Skin epidermis (tissue), 12 donors: ENCODE measurements around the gene CYP2W1.

Experiments used
- H3K27ac ChIP-seq, 21 experiments: fragments of 200-600 bp; sonication (generic) in 11 of 21; one replicate each; pipeline ENCODE4 v1.5.0; 2020; ENCODE audit warnings: mild to moderate bottlenecking in 3 of 21, inconsistent platforms in 2 of 21, moderate library complexity in 2 of 21
- H3K4me3 ChIP-seq, 7 experiments: fragments of 200-600 bp; sonication (generic) in 2 of 7; one replicate each; pipeline ENCODE4 v1.5.0; 2020; ENCODE audit warnings: inconsistent platforms in 2 of 7, mild to moderate bottlenecking in 2 of 7, moderate library complexity in 1 of 7

CYP2W1 gene

DNA sequence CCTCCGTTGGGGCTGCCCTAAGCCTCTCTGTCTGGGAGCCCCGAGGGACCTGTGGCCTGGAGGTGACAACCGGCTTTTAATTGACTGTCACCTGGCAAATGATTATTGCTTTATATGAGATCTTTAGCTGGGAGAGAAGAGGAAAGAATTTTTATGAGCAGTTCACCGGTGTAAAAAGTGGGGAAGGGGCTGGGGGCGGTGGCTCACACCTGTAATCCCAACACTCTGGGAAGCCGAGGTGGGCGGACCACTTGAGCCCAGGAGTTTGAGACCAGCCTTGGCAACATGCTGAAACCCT lies 5.0 kb upstream of the CYP2W1 start:
- Histone ChIP-seq H3K4me3 (no peak overlapping the region), H3K27ac (peak overlapping the region in 2 of 21 experiments; percentile 24 to 76)

DNA sequence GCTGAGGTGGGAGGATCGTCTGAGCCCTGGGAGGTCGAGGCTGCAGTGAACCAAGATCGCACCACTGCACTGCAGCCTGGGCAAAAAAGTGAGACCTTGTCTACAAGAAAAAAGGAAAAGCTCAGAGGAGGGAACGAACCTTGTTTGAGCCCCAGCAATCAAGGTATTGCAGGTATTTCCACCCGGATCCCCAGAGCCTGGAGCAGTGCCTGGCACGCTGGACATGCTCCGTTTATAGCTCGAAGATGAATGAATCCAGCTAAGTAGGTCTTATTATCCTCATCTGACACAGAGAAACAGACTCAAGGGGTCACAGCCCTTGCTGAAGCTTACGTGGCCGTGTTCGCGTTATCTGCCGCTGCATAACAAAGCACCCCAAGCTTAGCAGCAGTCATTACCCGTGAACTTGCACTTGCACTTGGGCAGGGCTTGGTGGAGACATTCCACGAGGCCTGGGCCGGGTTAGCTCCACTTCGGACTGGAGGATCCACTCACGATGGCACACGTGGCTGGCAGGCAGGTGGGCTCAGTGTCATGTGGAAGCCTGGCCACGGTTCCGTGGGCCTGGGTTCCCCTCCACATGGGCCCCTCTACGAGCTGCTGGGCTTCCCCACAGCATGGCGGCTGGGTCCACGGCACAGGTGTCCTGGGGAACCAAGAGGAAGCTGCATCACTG lies 4.4 kb upstream of the CYP2W1 start:
- Histone ChIP-seq H3K27ac (peak overlapping the region in 1 of 21 experiments; percentile 76), H3K4me3 (no peak overlapping the region)

DNA sequence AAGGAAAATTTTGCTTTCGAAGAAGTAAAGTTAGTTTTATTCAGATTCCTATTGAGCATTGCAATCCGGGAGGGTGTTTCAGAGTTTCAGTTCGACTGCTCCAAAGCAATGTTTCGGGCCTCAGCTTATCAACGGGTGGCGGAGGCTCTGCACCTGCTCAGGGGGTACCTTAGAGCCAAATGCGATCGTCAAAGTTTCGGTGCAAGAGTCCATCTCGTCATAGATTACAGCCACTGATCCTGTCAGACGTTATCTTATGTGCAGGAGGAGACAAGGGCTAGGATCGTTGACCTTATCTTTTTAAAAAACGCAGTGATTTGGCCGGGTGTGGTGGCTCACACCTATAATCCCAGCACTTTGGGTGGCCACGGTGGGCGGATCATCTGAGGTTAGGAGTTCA lies 3.8 kb upstream of the CYP2W1 start:
- Histone ChIP-seq H3K4me3 (no peak overlapping the region), H3K27ac (no peak overlapping the region)

DNA sequence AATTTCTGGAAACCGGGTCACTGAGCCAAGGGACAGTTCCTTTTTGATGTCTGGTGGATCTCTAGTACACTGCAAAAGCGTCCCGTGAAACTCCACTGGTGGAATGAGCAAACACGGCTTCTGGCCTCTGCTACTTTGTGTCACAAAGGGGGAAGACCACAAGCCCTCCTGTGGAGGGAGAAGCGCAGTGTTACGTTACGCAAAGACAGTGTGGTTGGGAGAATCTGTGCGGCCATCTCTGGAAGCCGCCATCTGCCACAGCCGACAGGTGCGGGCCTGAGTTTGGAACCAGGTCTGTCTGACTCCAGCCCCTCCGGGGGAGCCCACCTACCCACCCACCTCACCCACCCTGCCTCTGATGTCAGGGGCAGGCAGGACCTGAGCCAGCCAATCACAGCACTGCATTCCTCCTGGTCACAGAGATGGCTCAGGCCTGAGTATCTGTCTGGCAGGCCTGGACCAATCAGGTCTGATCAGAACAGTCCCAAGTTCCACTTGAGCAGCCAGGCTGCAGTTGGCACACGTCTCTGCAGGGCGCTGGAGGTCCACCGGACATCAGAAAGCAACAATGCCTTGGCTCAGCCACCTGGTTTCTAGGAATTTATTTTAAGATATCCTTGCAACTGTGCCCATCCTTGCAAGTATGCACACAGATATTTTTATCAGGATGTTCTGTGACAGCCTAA lies 3.0 kb upstream of the CYP2W1 start:
- H3K27ac ChIP-seq = no peak overlapping the region
- H3K4me3 ChIP-seq = no peak overlapping the region

DNA sequence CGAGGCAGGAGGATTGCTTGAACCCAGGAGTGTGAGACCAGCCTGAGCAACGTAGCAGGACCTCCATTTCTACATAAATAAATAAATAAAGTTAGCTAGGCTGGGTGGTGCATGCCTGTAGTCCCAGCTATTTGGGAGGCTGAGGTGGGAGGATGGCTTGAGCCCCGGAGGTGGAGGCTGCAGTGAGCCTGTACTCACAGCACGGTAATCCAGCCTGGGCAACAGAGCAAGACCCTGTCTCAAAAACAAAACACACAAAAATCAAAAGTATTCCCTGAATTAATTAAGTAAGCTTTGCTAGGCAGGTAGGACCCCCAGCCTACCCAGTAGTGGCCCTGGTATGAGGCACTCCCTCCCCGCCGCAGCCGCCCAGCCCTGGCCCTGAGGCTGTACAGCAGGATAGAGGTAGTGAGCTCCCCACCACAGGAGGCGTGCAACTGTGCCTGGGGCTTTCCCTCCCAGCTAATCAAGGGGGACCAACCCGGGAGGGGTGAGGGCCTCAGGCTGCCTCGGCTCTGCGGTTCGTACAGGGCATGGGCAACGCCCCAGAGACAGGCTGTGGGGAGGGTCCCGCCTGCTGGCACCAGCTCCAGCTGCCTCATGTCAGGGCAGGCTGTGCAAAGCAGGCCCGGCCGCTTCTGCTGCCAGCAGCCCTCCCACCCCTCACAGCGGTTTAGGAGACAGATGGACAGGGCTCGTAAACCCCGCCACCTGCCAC lies 1.0 kb upstream of the CYP2W1 start:
- peak overlapping the region in 3 of 21 experiments; percentile 28 to 82 (median 62) for H3K27ac ChIP-seq
- H3K4me3 ChIP-seq = no peak overlapping the region

DNA sequence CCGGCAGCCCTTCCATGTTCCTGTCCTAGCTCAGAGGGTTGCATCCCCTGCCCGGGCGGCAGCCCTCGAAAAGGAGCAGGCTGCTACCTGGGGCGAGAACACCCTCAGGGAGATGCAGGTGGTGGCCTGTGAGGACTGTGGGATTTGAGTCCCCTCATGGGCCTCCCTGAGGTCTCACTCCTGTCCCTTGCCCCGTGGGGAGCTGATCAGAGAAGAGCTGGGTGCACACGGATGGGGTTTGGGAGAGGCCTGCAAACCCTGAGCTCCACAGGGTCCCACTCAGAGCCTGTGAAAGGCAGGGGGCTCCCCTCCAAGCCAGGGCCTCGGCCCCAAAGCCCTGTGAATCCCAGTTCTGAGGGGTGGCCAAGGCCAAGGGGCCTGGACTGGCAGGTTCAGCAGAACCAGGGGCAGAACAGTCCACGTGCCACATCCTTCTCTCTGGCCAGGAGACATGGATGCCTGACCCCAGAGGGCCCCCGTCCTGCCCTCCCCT lies 424 bp upstream of the CYP2W1 start:
- Histone ChIP-seq H3K4me3 (no peak overlapping the region), H3K27ac (peak overlapping the region in 8 of 21 experiments; percentile 28 to 82 (median 38))

- Histone ChIP-seq H3K27ac (peak overlapping the region in 2 of 21 experiments; percentile 62 to 82), H3K4me3 (peak overlapping the region in 2 of 7 experiments; percentile 5 to 31)
These were observed 663 bp downstream of the CYP2W1 start for GRCh38 chr7:983616-984071.

GRCh38 chr7:984361-985126 lies 1.6 kb downstream of the CYP2W1 start:
- peak overlapping the region in 1 of 7 experiments; percentile 31 for H3K4me3 ChIP-seq

DNA sequence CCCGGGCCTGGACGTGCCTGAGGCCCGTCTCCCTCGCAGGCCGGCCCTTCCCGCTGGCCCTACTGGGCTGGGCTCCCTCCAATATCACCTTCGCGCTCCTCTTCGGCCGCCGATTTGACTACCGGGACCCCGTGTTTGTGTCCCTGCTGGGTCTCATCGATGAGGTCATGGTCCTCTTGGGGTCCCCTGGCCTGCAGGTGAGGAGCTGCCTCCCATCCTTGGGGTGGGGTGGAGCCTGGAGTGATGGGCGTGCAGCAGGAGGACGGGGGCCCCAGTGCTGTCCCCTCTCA lies 2.1 kb downstream of the CYP2W1 start:
- H3K27ac ChIP-seq = no peak overlapping the region
- H3K4me3 ChIP-seq = no peak overlapping the region

More at GRCh38 chr7:984361-985126, 1.6 kb downstream of the CYP2W1 start:
- no peak overlapping the region for H3K27ac ChIP-seq

DNA sequence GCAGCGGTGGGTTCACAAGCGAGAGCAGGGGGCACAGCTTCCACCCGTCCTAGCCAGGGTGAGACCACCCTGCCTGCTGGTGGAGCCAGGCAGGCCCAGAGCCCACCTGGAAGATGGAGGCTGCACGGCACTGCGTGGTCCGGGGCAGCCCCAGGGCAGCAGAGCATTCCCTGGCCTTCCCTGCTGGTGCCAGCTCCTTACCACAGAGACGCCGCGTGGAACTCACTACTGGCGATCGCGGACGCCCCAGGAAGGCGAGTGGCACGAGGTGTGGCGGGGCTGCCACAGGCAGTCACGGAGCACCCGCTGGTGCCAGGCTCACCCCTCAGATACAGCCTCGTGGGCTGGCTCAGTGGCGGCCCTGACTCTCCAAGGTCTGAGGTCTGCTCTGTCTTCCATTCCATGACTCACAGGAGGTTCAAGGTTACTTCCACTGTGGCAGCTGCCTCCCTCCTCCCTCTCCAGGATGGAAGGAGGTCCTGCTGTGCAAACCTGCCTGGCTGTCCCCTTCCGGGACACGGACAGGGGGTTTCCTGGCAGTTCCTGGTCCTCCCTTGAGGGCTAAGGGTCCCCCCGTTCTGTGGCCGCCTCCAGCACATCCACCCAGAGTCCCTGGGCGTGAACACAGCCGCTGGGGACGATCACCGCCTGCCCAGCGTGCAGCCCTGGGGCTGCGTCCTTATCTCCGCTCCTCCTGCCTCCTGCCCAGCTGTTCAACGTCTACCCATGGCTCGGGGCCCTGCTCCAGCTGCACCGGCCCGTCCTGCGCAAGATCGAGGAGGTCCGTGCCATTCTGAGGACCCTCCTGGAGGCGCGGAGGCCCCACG lies 3.1 kb downstream of the CYP2W1 start:
- no peak overlapping the region for H3K4me3 ChIP-seq
- H3K27ac ChIP-seq = no peak overlapping the region

GRCh38 chr7:986766-987751 lies 4.1 kb downstream of the CYP2W1 start:
- Histone ChIP-seq H3K27ac (no peak overlapping the region), H3K4me3 (no peak overlapping the region)

DNA sequence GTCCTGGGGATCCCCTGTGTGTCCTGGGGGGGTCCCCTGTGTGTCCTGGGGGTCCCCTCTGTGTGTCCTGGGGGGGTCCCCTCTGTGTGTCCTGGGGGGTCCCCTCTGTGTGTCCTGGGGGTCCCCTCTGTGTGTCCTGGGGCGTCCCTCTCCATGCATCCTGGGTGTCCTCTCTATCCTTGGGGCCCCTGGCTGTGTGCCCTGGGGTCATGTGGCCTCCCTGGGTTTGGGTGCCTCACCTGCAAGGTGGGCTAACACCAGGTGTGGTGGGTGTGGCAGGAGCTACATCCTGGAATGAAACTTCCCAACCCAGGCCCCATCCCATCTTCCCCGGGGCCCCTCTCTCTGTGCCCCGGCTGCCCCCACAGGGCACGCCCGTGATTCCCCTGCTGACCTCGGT lies 4.9 kb downstream of the CYP2W1 start:
- Histone ChIP-seq H3K4me3 (no peak overlapping the region), H3K27ac (no peak overlapping the region)

- H3K4me3 ChIP-seq = no peak overlapping the region
- no peak overlapping the region for H3K27ac ChIP-seq
These were observed 5.5 kb downstream of the CYP2W1 start for GRCh38 chr7:988426-988911.

DNA sequence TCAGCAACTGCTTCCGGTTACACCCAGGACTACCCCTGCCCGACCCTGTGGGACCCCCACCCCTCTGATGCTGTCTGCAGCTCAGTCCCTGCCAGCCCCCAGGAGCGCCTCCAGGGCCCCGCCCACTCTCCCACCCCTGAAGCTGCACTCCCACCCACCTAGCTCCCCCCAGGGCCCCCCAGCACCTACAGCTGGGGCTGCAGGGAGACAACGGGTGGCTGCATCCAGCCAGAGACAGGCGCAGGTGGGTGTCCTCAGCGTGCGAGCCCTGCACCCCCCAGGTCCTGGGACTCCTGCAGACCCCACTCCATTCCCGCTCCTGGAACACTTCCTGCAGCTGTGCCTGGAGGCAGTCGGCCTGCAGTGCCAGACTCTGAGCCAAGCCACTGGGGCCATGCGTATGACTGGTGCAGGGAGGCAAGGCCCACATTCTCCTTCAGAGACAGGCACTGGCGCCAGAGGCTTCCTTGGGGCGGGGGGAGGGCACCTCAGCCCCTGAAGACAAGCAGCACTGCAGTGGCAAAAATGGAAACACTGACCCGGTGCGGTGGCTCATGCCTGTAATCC lies 6.1 kb downstream of the CYP2W1 start:
- Histone ChIP-seq H3K27ac (no peak overlapping the region), H3K4me3 (no peak overlapping the region)

GRCh38 chr7:990352-990932 lies 7.5 kb downstream of the CYP2W1 start:
- H3K27ac ChIP-seq = no peak overlapping the region
- no peak overlapping the region for H3K4me3 ChIP-seq

- H3K27ac ChIP-seq = no peak overlapping the region
These were observed 8.2 kb downstream of the CYP2W1 start for GRCh38 chr7:990933-991728.

More at GRCh38 chr7:990933-991728, 8.2 kb downstream of the CYP2W1 start:
- H3K4me3 ChIP-seq = no peak overlapping the region
